CD4-positive, alpha-beta memory T cell (primary cell): Measurements from ENCODE around the gene MNX1. TPM values are rescaled to one million over a fixed set of nuclear protein-coding genes. Genes with fewer than 3 reads are reported as not detected.

Experiments used
- CTCF ChIA-PET: fragments of 350-600 bp; sonication (Branson Sonifier 250); formaldehyde crosslinking; loops from one replicate; lab custom pipeline; 2021; ENCODE audit warnings: inconsistent platforms; ENCODE audit not compliant: partially characterized antibody; lab: Charles Lee
- POLR2A ChIA-PET: fragments of 350-600 bp; sonication (Branson Sonifier 250); formaldehyde crosslinking; loops from one replicate; lab custom pipeline; 2021; ENCODE audit not compliant: partially characterized antibody; lab: Charles Lee
- DNase-seq, 5 donors: peaks; one replicate each; pipeline versions ENCODE4 v3.0.0 to v3.0.0-alpha.2; 2020 to 2022; ENCODE audit warnings: mixed read lengths in 1 of 5
- H3K27ac ChIP-seq: one replicate; pipeline ENCODE4 v1.7.0; 2013; ENCODE audit warnings: low read depth, low read length
- H3K27me3 ChIP-seq: 2 replicates; pipeline ENCODE4 v1.7.0; 2013; ENCODE audit warnings: mild to moderate bottlenecking, low read length, moderate library complexity; ENCODE audit not compliant: insufficient read depth
- H3K36me3 ChIP-seq: 2 replicates; pipeline ENCODE4 v1.7.0; 2013; ENCODE audit warnings: mild to moderate bottlenecking, low read length, moderate library complexity; ENCODE audit not compliant: insufficient read depth
- H3K4me1 ChIP-seq: 2 replicates; pipeline ENCODE4 v1.7.0; 2013; ENCODE audit warnings: mild to moderate bottlenecking, low read length, moderate library complexity; ENCODE audit not compliant: insufficient read depth
- H3K4me3 ChIP-seq, 2 donors: one replicate each; pipeline ENCODE4 v1.7.0; 2013; ENCODE audit warnings: low read length in 2 of 2, mild to moderate bottlenecking in 1 of 2
- H3K9me3 ChIP-seq, 2 donors: one replicate each; pipeline ENCODE4 v1.7.0; 2013; ENCODE audit warnings: low read length in 2 of 2, control low read depth in 1 of 2; ENCODE audit not compliant: control insufficient read depth in 1 of 2
- H3K27ac Mint-ChIP-seq, 7 donors: one replicate each; pipeline ENCODE4 v1.8.0; 2020 to 2021; ENCODE audit warnings: mixed read lengths in 7 of 7, mild to moderate bottlenecking in 6 of 7, inconsistent platforms in 3 of 7, moderate library complexity in 3 of 7
- H3K27me3 Mint-ChIP-seq, 2 donors: one replicate each; pipeline ENCODE4 v1.8.0; 2020 to 2021; ENCODE audit warnings: mixed read lengths in 2 of 2
- H3K36me3 Mint-ChIP-seq, 2 donors: one replicate each; pipeline ENCODE4 v1.8.0; 2020 to 2021; ENCODE audit warnings: mixed read lengths in 2 of 2, inconsistent platforms in 1 of 2, mild to moderate bottlenecking in 1 of 2
- H3K4me1 Mint-ChIP-seq, 4 donors: one replicate each; pipeline ENCODE4 v1.8.0; 2020 to 2021; ENCODE audit warnings: mixed read lengths in 4 of 4, mild to moderate bottlenecking in 1 of 4
- H3K4me3 Mint-ChIP-seq, 8 donors: one replicate each; pipeline ENCODE4 v1.8.0; 2020 to 2021; ENCODE audit warnings: mixed read lengths in 8 of 8, mild to moderate bottlenecking in 7 of 8, moderate library complexity in 6 of 8, inconsistent platforms in 3 of 8
- H3K9me3 Mint-ChIP-seq, 8 donors: one replicate each; pipeline ENCODE4 v1.8.0; 2020 to 2021; ENCODE audit warnings: mixed read lengths in 8 of 8, mild to moderate bottlenecking in 5 of 8, inconsistent platforms in 3 of 8, moderate library complexity in 1 of 8
- intact Hi-C: fragments of 100-400 bp; cut with micrococcal nuclease; formaldehyde crosslinking; loops from one replicate; pipeline ENCODE4 v1.15.1; 2023
- polyA plus RNA-seq, 2 donors: library from polyadenylated mRNA; unstranded; fragments of 300-500 nt; fragmentation: Illumina TruSeq; gene quantifications; one replicate each; pipeline ENCODE4 v1.2.3, GENCODE V29; 2021
- total RNA-seq, 2 experiments: library from RNA; stranded (reverse); gene quantifications; one replicate each; pipeline ENCODE4 v1.2.3, GENCODE V29; 2021

The MNX1 gene
- total and polyA plus RNA-seq, 4 experiments from 2014 or later = not detected

GRCh38 chr7:157021871-157022680 lies 11.6 kb upstream of the MNX1 start:
- H3K4me3 ChIP-seq = no peak overlapping the region
- Mint-ChIP-seq H3K9me3 (peaks cover 0 to 4% (median 0%) of the 10 kb centered on the region in 8 donors), H3K27me3 (peaks cover 56 to 64% of the 10 kb centered on the region in 2 donors), H3K27ac (no peak overlapping the region), H3K4me3 (peak overlapping the region in 1 of 8 donors; percentile 35), H3K36me3 (no peaks in the 10 kb centered on the region), H3K4me1 (peaks cover 7 to 27% (median 10%) of the 10 kb centered on the region in 4 donors)
- CTCF ChIA-PET = no interaction called here
- no peaks in the 10 kb centered on the region for H3K36me3 ChIP-seq
- peaks cover 14% of the 10 kb centered on the region for H3K4me1 ChIP-seq
- no peak overlapping the region for H3K27ac ChIP-seq
- intact Hi-C loops = no loop called here
- H3K9me3 ChIP-seq = no peaks in the 10 kb centered on the region
- no peak for DNase-seq
- POLR2A ChIA-PET = no interaction called here
- peaks cover 46% of the 10 kb centered on the region for H3K27me3 ChIP-seq

GRCh38 chr7:157021071-157021870 lies 10.8 kb upstream of the MNX1 start:
- intact Hi-C loops = no loop called here
- Histone ChIP-seq H3K27ac (no peak overlapping the region), H3K4me3 (no peak overlapping the region), H3K27me3 (peaks cover 49% of the 10 kb centered on the region), H3K4me1 (peaks cover 21% of the 10 kb centered on the region), H3K9me3 (no peaks in the 10 kb centered on the region), H3K36me3 (no peaks in the 10 kb centered on the region)
- peaks cover 7 to 33% (median 11%) of the 10 kb centered on the region in 4 donors for H3K4me1 Mint-ChIP-seq
- peaks cover 55 to 60% of the 10 kb centered on the region in 2 donors for H3K27me3 Mint-ChIP-seq
- H3K27ac Mint-ChIP-seq = no peak overlapping the region
- H3K36me3 Mint-ChIP-seq = no peaks in the 10 kb centered on the region
- ChIA-PET POLR2A (no interaction called here), CTCF (no interaction called here)
- no peak overlapping the region for H3K4me3 Mint-ChIP-seq
- H3K9me3 Mint-ChIP-seq = peaks cover 0 to 4% (median 0%) of the 10 kb centered on the region in 8 donors
- DNase-seq = no peak

GRCh38 chr7:157020514-157021070 lies 10.1 kb upstream of the MNX1 start:
- peaks cover 53% of the 10 kb centered on the region for H3K27me3 ChIP-seq
- peaks cover 57 to 59% of the 10 kb centered on the region in 2 donors for H3K27me3 Mint-ChIP-seq
- intact Hi-C loops = no loop called here
- ChIA-PET CTCF (no interaction called here), POLR2A (no interaction called here)
- no peak overlapping the region for H3K27ac Mint-ChIP-seq
- H3K9me3 Mint-ChIP-seq = peaks cover 0 to 4% (median 0%) of the 10 kb centered on the region in 8 donors
- no peaks in the 10 kb centered on the region for H3K9me3 ChIP-seq
- DNase-seq = no peak
- no peak overlapping the region for H3K27ac ChIP-seq
- no peaks in the 10 kb centered on the region for H3K36me3 ChIP-seq
- peak overlapping the region in 2 of 8 donors; percentile 15 to 52 for H3K4me3 Mint-ChIP-seq
- no peaks in the 10 kb centered on the region for H3K36me3 Mint-ChIP-seq
- no peak overlapping the region for H3K4me3 ChIP-seq
- peaks cover 7 to 39% (median 12%) of the 10 kb centered on the region in 4 donors for H3K4me1 Mint-ChIP-seq
- peaks cover 25% of the 10 kb centered on the region for H3K4me1 ChIP-seq

GRCh38 chr7:157019718-157020451 lies 9.4 kb upstream of the MNX1 start:
- no peak for DNase-seq
- Histone ChIP-seq H3K36me3 (no peaks in the 10 kb centered on the region), H3K4me3 (no peak overlapping the region), H3K27me3 (peaks cover 60% of the 10 kb centered on the region), H3K9me3 (no peaks in the 10 kb centered on the region), H3K4me1 (peaks cover 25% of the 10 kb centered on the region), H3K27ac (no peak overlapping the region)
- intact Hi-C loops = no loop called here
- no peak overlapping the region for H3K27ac Mint-ChIP-seq
- ChIA-PET CTCF (no interaction called here), POLR2A (no interaction called here)
- peaks cover 0 to 2% (median 0%) of the 10 kb centered on the region in 8 donors for H3K9me3 Mint-ChIP-seq
- H3K36me3 Mint-ChIP-seq = no peaks in the 10 kb centered on the region
- peak overlapping the region in 4 of 8 donors; percentile 10 to 52 (median 16) for H3K4me3 Mint-ChIP-seq
- H3K4me1 Mint-ChIP-seq = peaks cover 7 to 39% (median 12%) of the 10 kb centered on the region in 4 donors
- H3K27me3 Mint-ChIP-seq = peaks cover 53 to 54% of the 10 kb centered on the region in 2 donors

GRCh38 chr7:157018997-157019608 lies 8.6 kb upstream of the MNX1 start:
- ChIA-PET CTCF (no interaction called here), POLR2A (no interaction called here)
- Mint-ChIP-seq H3K27ac (peak overlapping the region in 1 of 7 donors; percentile 48), H3K9me3 (no peaks in the 10 kb centered on the region), H3K27me3 (peaks cover 54 to 58% of the 10 kb centered on the region in 2 donors), H3K36me3 (no peaks in the 10 kb centered on the region), H3K4me3 (peak overlapping the region in 6 of 8 donors; percentile 43 to 75 (median 56)), H3K4me1 (peaks cover 7 to 39% (median 12%) of the 10 kb centered on the region in 4 donors)
- DNase-seq = no peak
- H3K27ac ChIP-seq = no peak overlapping the region
- H3K27me3 ChIP-seq = peaks cover 60% of the 10 kb centered on the region
- no peak overlapping the region for H3K4me3 ChIP-seq
- H3K4me1 ChIP-seq = peaks cover 25% of the 10 kb centered on the region
- H3K9me3 ChIP-seq = no peaks in the 10 kb centered on the region
- H3K36me3 ChIP-seq = no peaks in the 10 kb centered on the region
- intact Hi-C loops = no loop called here

GRCh38 chr7:157018328-157018996 lies 8.0 kb upstream of the MNX1 start:
- Histone ChIP-seq H3K9me3 (no peaks in the 10 kb centered on the region), H3K4me3 (no peak overlapping the region), H3K27me3 (peaks cover 64% of the 10 kb centered on the region), H3K27ac (no peak overlapping the region), H3K4me1 (peaks cover 25% of the 10 kb centered on the region), H3K36me3 (no peaks in the 10 kb centered on the region)
- Mint-ChIP-seq H3K27ac (peak overlapping the region in 1 of 7 donors; percentile 59), H3K36me3 (no peaks in the 10 kb centered on the region), H3K27me3 (peaks cover 57 to 58% of the 10 kb centered on the region in 2 donors), H3K9me3 (no peaks in the 10 kb centered on the region), H3K4me3 (peak overlapping the region in 5 of 8 donors; percentile 25 to 66 (median 51)), H3K4me1 (peaks cover 7 to 39% (median 12%) of the 10 kb centered on the region in 4 donors)
- no peak for DNase-seq
- POLR2A ChIA-PET = no interaction called here
- intact Hi-C loops = no loop called here
- CTCF ChIA-PET = no interaction called here
